Naive thymus-derived CD4-positive, alpha-beta T cell (primary cell): Measurements from ENCODE around the gene RNF34. TPM values are rescaled to one million over a fixed set of nuclear protein-coding genes. Genes with fewer than 3 reads are reported as not detected.

ENCODE experiments used
- ATAC-seq: fragments of 150-1000 bp; cut with Tn5 transposase; 2 replicates; pipeline ENCODE4 v1.10.0; 2021; ENCODE audit warnings: mild to moderate bottlenecking, moderate library complexity
- CTCF ChIA-PET: fragments of 350-600 bp; sonication (Branson Sonifier 250); formaldehyde crosslinking; loops from one replicate; lab custom pipeline; 2021; ENCODE audit warnings: antibody characterized with exemption; lab: Charles Lee
- POLR2A ChIA-PET: fragments of 350-600 bp; sonication (Branson Sonifier 250); formaldehyde crosslinking; loops from one replicate; lab custom pipeline; 2021; ENCODE audit warnings: antibody characterized with exemption, inconsistent platforms; lab: Charles Lee
- DNase-seq, 9 donors: peaks; one replicate each; pipeline versions ENCODE4 v3.0.0 to v3.0.0-alpha.2; 2020 to 2022; ENCODE audit warnings: mixed read lengths in 1 of 9
- H3K27ac ChIP-seq: one replicate; pipeline ENCODE4 v1.7.0; 2013; ENCODE audit warnings: mild to moderate bottlenecking, low read depth, low read length, moderate library complexity
- H3K27me3 ChIP-seq, 2 donors: one replicate each; pipeline ENCODE4 v1.7.0; 2013; ENCODE audit warnings: low read length in 2 of 2, mild to moderate bottlenecking in 2 of 2, moderate library complexity in 2 of 2; ENCODE audit not compliant: control insufficient read depth in 2 of 2, insufficient read depth in 2 of 2
- H3K36me3 ChIP-seq, 3 experiments: 1 replicate in 2 of 3; 2 replicates in 1 of 3; pipeline ENCODE4 v1.7.0; 2013; ENCODE audit warnings: low read length in 3 of 3, mild to moderate bottlenecking in 3 of 3, moderate library complexity in 1 of 3; ENCODE audit not compliant: insufficient read depth in 3 of 3, control insufficient read depth in 2 of 3
- H3K4me1 ChIP-seq, 2 donors: one replicate each; pipeline ENCODE4 v1.7.0; 2013; ENCODE audit warnings: low read length in 2 of 2, mild to moderate bottlenecking in 2 of 2, moderate library complexity in 1 of 2; ENCODE audit not compliant: control insufficient read depth in 2 of 2, insufficient read depth in 2 of 2
- H3K4me3 ChIP-seq: 2 replicates; pipeline ENCODE4 v1.7.0; 2013; ENCODE audit warnings: mild to moderate bottlenecking, low read length
- H3K9me3 ChIP-seq, 3 experiments: 1 replicate in 2 of 3; 2 replicates in 1 of 3; pipeline ENCODE4 v1.7.0; 2013; ENCODE audit warnings: low read length in 3 of 3; ENCODE audit not compliant: control insufficient read depth in 2 of 3
- H3K27ac Mint-ChIP-seq, 9 donors: one replicate each; pipeline ENCODE4 v1.8.0; 2020 to 2022; ENCODE audit warnings: mixed read lengths in 9 of 9, mild to moderate bottlenecking in 8 of 9, moderate library complexity in 5 of 9, inconsistent platforms in 2 of 9
- H3K27me3 Mint-ChIP-seq, 5 donors: one replicate each; pipeline ENCODE4 v1.8.0; 2021 to 2022; ENCODE audit warnings: mixed read lengths in 5 of 5, mild to moderate bottlenecking in 1 of 5
- H3K36me3 Mint-ChIP-seq, 5 donors: one replicate each; pipeline ENCODE4 v1.8.0; 2020 to 2022; ENCODE audit warnings: mixed read lengths in 5 of 5, mild to moderate bottlenecking in 3 of 5, inconsistent platforms in 1 of 5
- H3K4me1 Mint-ChIP-seq, 7 donors: one replicate each; pipeline ENCODE4 v1.8.0; 2020 to 2022; ENCODE audit warnings: mixed read lengths in 7 of 7, mild to moderate bottlenecking in 3 of 7, inconsistent platforms in 1 of 7
- H3K4me3 Mint-ChIP-seq, 10 donors: one replicate each; pipeline ENCODE4 v1.8.0; 2020 to 2022; ENCODE audit warnings: mild to moderate bottlenecking in 10 of 10, mixed read lengths in 10 of 10, moderate library complexity in 6 of 10, inconsistent platforms in 2 of 10
- H3K9me3 Mint-ChIP-seq, 11 donors: one replicate each; pipeline ENCODE4 v1.8.0; 2020 to 2022; ENCODE audit warnings: mixed read lengths in 11 of 11, mild to moderate bottlenecking in 4 of 11, inconsistent platforms in 1 of 11, moderate library complexity in 1 of 11
- intact Hi-C, 2 donors: fragments of 100-400 bp; cut with micrococcal nuclease; formaldehyde crosslinking; loops; one replicate each; pipeline ENCODE4 v1.15.1; 2023
- polyA plus RNA-seq, 2 donors: library from polyadenylated mRNA; unstranded; fragments of 300-500 nt; fragmentation: Illumina TruSeq; gene quantifications; one replicate each; pipeline ENCODE4 v1.2.3, GENCODE V29; 2021
- total RNA-seq, 6 experiments: library from RNA in 5 of 6; stranded (reverse) in 5 of 6; gene quantifications; 1 replicate in 5 of 6; 2 replicates in 1 of 6; pipeline ENCODE4 v1.2.3 and lab custom pipeline; 2021 to 2026

The RNF34 gene
- total and polyA plus RNA-seq, 7 experiments from 2014 or later: 42.5 to 98.4 (median 74.4) TPM

GRCh38 chr12:121413917-121414316 is 14.0 kb downstream of the RNF34 start:
- Mint-ChIP-seq H3K4me3 (peak overlapping the region in 1 of 10 donors; percentile 26), H3K4me1 (peaks cover 13 to 41% (median 25%) of the 10 kb centered on the region in 7 donors), H3K9me3 (no peaks in the 10 kb centered on the region), H3K36me3 (peaks cover 0 to 25% (median 15%) of the 10 kb centered on the region in 5 donors), H3K27me3 (no peaks in the 10 kb centered on the region), H3K27ac (peak overlapping the region in 3 of 9 donors; percentile 8 to 55 (median 17))
- DNase-seq (no peak), ATAC-seq (no peak)
- POLR2A ChIA-PET: interaction anchor here (2.3 kb wide), 1 partner anchor 12 kb away, joined by 5 read pairs; no protein-coding TSS in a partner anchor
- Histone ChIP-seq H3K36me3 (peaks cover 0 to 48% (median 19%) of the 10 kb centered on the region in 3 experiments), H3K4me3 (no peak overlapping the region), H3K4me1 (no peaks in the 10 kb centered on the region), H3K9me3 (no peaks in the 10 kb centered on the region), H3K27ac (no peak overlapping the region), H3K27me3 (no peaks in the 10 kb centered on the region)
- CTCF ChIA-PET: interaction anchor here (0.5 to 1.0 kb wide), 2 partner anchors 14 to 366 kb away, joined by 3 read pairs; partner anchors contain the start of gene RNF34
- intact Hi-C loops: no loop called here

- ATAC-seq (no peak), DNase-seq (no peak)
- Histone ChIP-seq H3K4me1 (no peaks in the 10 kb centered on the region), H3K27ac (no peak overlapping the region), H3K27me3 (no peaks in the 10 kb centered on the region), H3K36me3 (peaks cover 13 to 72% (median 26%) of the 10 kb centered on the region in 3 experiments), H3K9me3 (no peaks in the 10 kb centered on the region), H3K4me3 (no peak overlapping the region)
- H3K27ac Mint-ChIP-seq: peak overlapping the region in 3 of 9 donors; percentile 7 to 33 (median 21)
- H3K36me3 Mint-ChIP-seq: peaks cover 14 to 50% (median 28%) of the 10 kb centered on the region in 5 donors
- peaks cover 14 to 38% (median 31%) of the 10 kb centered on the region in 7 donors for H3K4me1 Mint-ChIP-seq
- CTCF ChIA-PET: interaction anchor here (0.8 kb wide), 1 partner anchor 660 kb away, joined by 3 read pairs; no protein-coding TSS in a partner anchor
- H3K9me3 Mint-ChIP-seq: no peaks in the 10 kb centered on the region
- intact Hi-C loops: no loop called here
- no peaks in the 10 kb centered on the region for H3K27me3 Mint-ChIP-seq
- H3K4me3 Mint-ChIP-seq: no peak overlapping the region
- POLR2A ChIA-PET: interaction anchor here (0.6 kb wide), 1 partner anchor 78 kb away, joined by 3 read pairs; no protein-coding TSS in a partner anchor
Measured at GRCh38 chr12:121417847-121418246, 17.9 kb downstream of the RNF34 start.

- no peaks in the 10 kb centered on the region for H3K9me3 Mint-ChIP-seq
- peaks cover 14 to 51% (median 28%) of the 10 kb centered on the region in 5 donors for H3K36me3 Mint-ChIP-seq
- Histone ChIP-seq H3K36me3 (peaks cover 32 to 86% (median 36%) of the 10 kb centered on the region in 3 experiments), H3K27me3 (no peaks in the 10 kb centered on the region), H3K27ac (no peak overlapping the region), H3K9me3 (no peaks in the 10 kb centered on the region), H3K4me1 (no peaks in the 10 kb centered on the region), H3K4me3 (no peak overlapping the region)
- ATAC-seq: no peak
- H3K27me3 Mint-ChIP-seq: no peaks in the 10 kb centered on the region
- intact Hi-C loops: no loop called here
- no peak for DNase-seq
- peaks cover 10 to 28% (median 23%) of the 10 kb centered on the region in 7 donors for H3K4me1 Mint-ChIP-seq
- peak overlapping the region in 4 of 9 donors; percentile 31 to 79 (median 42) for H3K27ac Mint-ChIP-seq
- no peak overlapping the region for H3K4me3 Mint-ChIP-seq
- ChIA-PET CTCF (no interaction called here), POLR2A (no interaction called here)
Measured at GRCh38 chr12:121420109-121420508, 20.2 kb downstream of the RNF34 start.

DNA sequence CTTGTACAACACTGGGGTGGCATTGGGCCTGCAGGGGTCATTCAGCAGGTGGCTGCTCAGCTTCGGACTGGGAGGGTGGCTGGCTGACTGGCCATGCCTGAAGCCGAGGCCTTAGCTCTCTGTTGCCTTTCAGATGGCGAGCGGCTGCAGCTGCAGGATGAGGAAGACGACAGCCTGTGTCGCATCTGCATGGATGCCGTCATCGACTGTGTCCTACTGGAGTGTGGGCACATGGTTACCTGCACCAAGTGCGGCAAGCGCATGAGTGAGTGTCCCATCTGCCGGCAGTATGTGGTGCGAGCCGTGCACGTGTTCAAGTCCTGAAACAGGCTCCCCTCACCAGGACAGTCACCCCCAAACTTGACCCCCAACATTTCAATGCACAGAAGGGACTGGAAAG is 23.3 kb downstream of the RNF34 start:
- ATAC-seq (no peak), DNase-seq (no peak)
- H3K9me3 ChIP-seq: no peaks in the 10 kb centered on the region
- intact Hi-C loops: no loop called here
- no peak overlapping the region for H3K4me3 ChIP-seq
- Mint-ChIP-seq H3K36me3 (peaks cover 14 to 42% (median 19%) of the 10 kb centered on the region in 5 donors), H3K27me3 (no peaks in the 10 kb centered on the region), H3K4me1 (peaks cover 3 to 15% (median 7%) of the 10 kb centered on the region in 7 donors), H3K4me3 (no peak overlapping the region), H3K27ac (no peak overlapping the region), H3K9me3 (no peaks in the 10 kb centered on the region)
- H3K36me3 ChIP-seq: peaks cover 32 to 95% (median 36%) of the 10 kb centered on the region in 3 experiments
- H3K4me1 ChIP-seq: no peaks in the 10 kb centered on the region
- ChIA-PET CTCF (no interaction called here), POLR2A (no interaction called here)
- no peak overlapping the region for H3K27ac ChIP-seq
- no peaks in the 10 kb centered on the region for H3K27me3 ChIP-seq

- H3K9me3 Mint-ChIP-seq: no peaks in the 10 kb centered on the region
- H3K36me3 ChIP-seq: peaks cover 34 to 95% (median 40%) of the 10 kb centered on the region in 3 experiments
Measured at GRCh38 chr12:121423682-121424623, 24.0 kb downstream of the RNF34 start.

GRCh38 chr12:121424624-121424975 is 24.7 kb downstream of the RNF34 start:
- H3K4me3 ChIP-seq: no peak overlapping the region
- intact Hi-C loops: no loop called here
- Mint-ChIP-seq H3K9me3 (no peaks in the 10 kb centered on the region), H3K27me3 (no peaks in the 10 kb centered on the region), H3K4me1 (peaks cover 3 to 15% (median 9%) of the 10 kb centered on the region in 7 donors), H3K27ac (peak overlapping the region in 2 of 9 donors; percentile 8 to 59), H3K4me3 (no peak overlapping the region), H3K36me3 (peaks cover 14 to 49% (median 23%) of the 10 kb centered on the region in 5 donors)
- POLR2A ChIA-PET: no interaction called here
- H3K27me3 ChIP-seq: no peaks in the 10 kb centered on the region
- CTCF ChIA-PET: no interaction called here
- H3K4me1 ChIP-seq: no peaks in the 10 kb centered on the region
- peaks cover 35 to 94% (median 44%) of the 10 kb centered on the region in 3 experiments for H3K36me3 ChIP-seq
- DNase-seq (no peak), ATAC-seq (no peak)
- H3K27ac ChIP-seq: no peak overlapping the region
- no peaks in the 10 kb centered on the region for H3K9me3 ChIP-seq

More at GRCh38 chr12:121423682-121424623, 24.0 kb downstream of the RNF34 start:
- ATAC-seq (no peak), DNase-seq (no peak)
- H3K9me3 ChIP-seq: no peaks in the 10 kb centered on the region
- H3K27me3 Mint-ChIP-seq: no peaks in the 10 kb centered on the region
- no peaks in the 10 kb centered on the region for H3K27me3 ChIP-seq
- no peak overlapping the region for H3K27ac ChIP-seq
- H3K4me3 ChIP-seq: no peak overlapping the region
- intact Hi-C loops: no loop called here
- POLR2A ChIA-PET: no interaction called here
- CTCF ChIA-PET: no interaction called here
- no peaks in the 10 kb centered on the region for H3K4me1 ChIP-seq
- H3K4me1 Mint-ChIP-seq: peaks cover 3 to 15% (median 6%) of the 10 kb centered on the region in 7 donors
- H3K4me3 Mint-ChIP-seq: no peak overlapping the region
- H3K36me3 Mint-ChIP-seq: peaks cover 14 to 46% (median 20%) of the 10 kb centered on the region in 5 donors
- H3K27ac Mint-ChIP-seq: peak overlapping the region in 2 of 9 donors; percentile 52 to 59
